B cell (primary cell): ENCODE measurements around the gene PARD3.

ENCODE experiments used
- EZH2 ChIP-seq: IDR thresholded peaks from 2 replicates; pipeline ENCODE4 v1.6.1; 2012; ENCODE audit warnings: borderline replicate concordance, low read depth, mild to moderate bottlenecking, moderate library complexity, low read length; ENCODE audit not compliant: insufficient read depth, poor library complexity, severe bottlenecking
- TF ChIP-seq, protein P1 (sequence below): fragments of 200-600 bp; IDR thresholded peaks from one replicate; pipeline ENCODE4 v1.8.0; 2022; ENCODE audit warnings: antibody characterized with exemption, mild to moderate bottlenecking

DNA sequence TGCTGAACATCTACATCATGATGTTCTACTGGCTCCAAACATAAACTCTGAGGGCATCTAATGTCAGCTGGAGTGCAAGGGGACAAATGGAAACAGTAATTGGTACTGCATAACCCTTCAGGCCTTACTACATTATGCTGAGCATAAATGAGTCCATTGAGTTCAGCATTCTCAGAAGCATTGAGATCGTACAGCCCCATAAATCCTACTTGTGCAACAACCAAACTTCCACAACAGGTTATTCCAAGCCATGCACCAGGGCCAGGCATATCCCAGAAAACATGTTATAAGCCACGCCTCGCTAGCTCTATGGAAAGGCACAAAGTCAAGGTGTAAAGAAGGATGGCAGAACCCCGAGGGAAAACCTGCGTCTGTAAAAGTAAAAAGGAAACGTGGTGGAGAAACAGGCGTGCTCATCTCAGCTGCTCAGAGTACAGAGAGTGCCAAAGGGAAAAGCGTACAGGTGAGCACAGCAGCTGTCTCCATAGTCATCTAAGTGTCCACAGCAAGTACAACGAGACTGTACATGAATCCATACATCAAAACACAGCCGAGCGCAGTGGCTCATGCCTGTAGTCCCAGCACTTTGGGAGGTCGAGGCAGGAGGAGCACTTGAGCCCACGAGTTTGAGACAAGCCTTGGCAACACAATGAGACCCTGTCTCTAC lies 124.6 kb downstream of the PARD3 start:
- TF ChIP-seq, protein P1, sequence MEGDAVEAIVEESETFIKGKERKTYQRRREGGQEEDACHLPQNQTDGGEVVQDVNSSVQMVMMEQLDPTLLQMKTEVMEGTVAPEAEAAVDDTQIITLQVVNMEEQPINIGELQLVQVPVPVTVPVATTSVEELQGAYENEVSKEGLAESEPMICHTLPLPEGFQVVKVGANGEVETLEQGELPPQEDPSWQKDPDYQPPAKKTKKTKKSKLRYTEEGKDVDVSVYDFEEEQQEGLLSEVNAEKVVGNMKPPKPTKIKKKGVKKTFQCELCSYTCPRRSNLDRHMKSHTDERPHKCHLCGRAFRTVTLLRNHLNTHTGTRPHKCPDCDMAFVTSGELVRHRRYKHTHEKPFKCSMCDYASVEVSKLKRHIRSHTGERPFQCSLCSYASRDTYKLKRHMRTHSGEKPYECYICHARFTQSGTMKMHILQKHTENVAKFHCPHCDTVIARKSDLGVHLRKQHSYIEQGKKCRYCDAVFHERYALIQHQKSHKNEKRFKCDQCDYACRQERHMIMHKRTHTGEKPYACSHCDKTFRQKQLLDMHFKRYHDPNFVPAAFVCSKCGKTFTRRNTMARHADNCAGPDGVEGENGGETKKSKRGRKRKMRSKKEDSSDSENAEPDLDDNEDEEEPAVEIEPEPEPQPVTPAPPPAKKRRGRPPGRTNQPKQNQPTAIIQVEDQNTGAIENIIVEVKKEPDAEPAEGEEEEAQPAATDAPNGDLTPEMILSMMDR: no peak
- TF ChIP-seq EZH2: no peak
